Measurements from ENCODE around the gene CALHM4. TPM values are rescaled to one million over a fixed set of nuclear protein-coding genes. Genes with fewer than 3 reads are reported as not detected.
A peak's percentile ranks its signal among the peaks of the same experiment; 100 is the strongest.

CALHM4 gene
- total and polyA plus RNA-seq, 2 of the 4 experiments (the other 2 are of a cell fraction), result 0.07 TPM; not detected in 1

DNA sequence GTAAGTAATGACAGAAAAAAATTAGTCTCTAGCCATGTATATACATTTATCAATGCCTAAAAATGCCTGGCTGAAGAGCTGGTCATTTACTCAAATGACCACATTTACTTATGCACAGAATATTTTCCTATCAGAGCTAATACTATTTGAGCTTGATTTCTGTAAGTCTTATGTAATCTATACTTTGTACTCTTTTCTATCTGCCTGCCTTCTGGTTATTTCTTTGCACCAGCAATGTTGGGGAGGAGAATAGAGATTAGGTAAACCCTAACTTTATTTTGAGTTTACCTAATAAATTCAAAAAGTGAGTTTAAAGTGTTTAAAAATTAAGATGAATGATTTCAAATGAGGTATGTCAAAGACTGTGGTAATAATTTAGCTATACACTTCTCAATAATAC, 38.4 kb upstream of the CALHM4 start:
- in situ Hi-C loops (cut with MboI; ENCODE audit: low sequenced_read_pairs) (no loop called here), intact Hi-C loops (cut with micrococcal nuclease) (no loop called here), dilution Hi-C loops (cut with HindIII; ENCODE audit: low sequenced_read_pairs, unreplicated experiment) (no loop called here)
- Histone ChIP-seq H2BK15ac (ENCODE audit: low read depth, low read length) (no peak overlapping the region), H3K9ac (ENCODE audit: low read depth, low read length) (no peak overlapping the region), H4K20me1 (ENCODE audit: insufficient read depth, low read length) (no peaks in the 10 kb centered on the region), H3K27me3 (ENCODE audit: control insufficient read depth, insufficient read depth, low read length) (no peaks in the 10 kb centered on the region), H2AK9ac (replicated peaks; ENCODE audit: low read depth, low read length, poor library complexity) (no peak overlapping the region), H4K8ac (ENCODE audit: low read depth in 2 of 2, low read length in 2 of 2) (no peak overlapping the region), H3K9me3 (ENCODE audit: control insufficient read depth, insufficient read depth, low read length) (no peaks in the 10 kb centered on the region), H2AFZ (replicated peaks; ENCODE audit: low read length, poor library complexity) (no peak overlapping the region), H3K4me2 (ENCODE audit: low read depth, low read length) (no peak overlapping the region), H2BK20ac (ENCODE audit: low read depth, low read length) (no peak overlapping the region), H2BK120ac (ENCODE audit: low read depth, low read length) (no peak overlapping the region), H3K4me3 (ENCODE audit: insufficient read depth, low read depth, low read length) (no peak overlapping the region), H3K4ac (ENCODE audit: low read depth, low read length) (no peak overlapping the region), H3K18ac (ENCODE audit: low read depth, low read length) (no peak overlapping the region), H4K5ac (ENCODE audit: low read depth, low read length) (no peak overlapping the region), H2AK5ac (ENCODE audit: low read depth, low read length) (no peak overlapping the region), H2BK5ac (ENCODE audit: low read depth, low read length, poor library complexity, severe bottlenecking) (no peak overlapping the region), H3K23ac (ENCODE audit: low read depth, low read length) (no peak overlapping the region), H3K27ac (ENCODE audit: insufficient read depth, low read length) (no peak overlapping the region), H3K36me3 (ENCODE audit: control insufficient read depth, insufficient read depth, low read length) (peaks cover 3% of the 10 kb centered on the region), H3K14ac (replicated peaks; ENCODE audit: low read depth, low read length) (no peak overlapping the region), H3K4me1 (ENCODE audit: control insufficient read depth, insufficient read depth, low read length) (peaks cover 5% of the 10 kb centered on the region), H3K56ac (ENCODE audit: extremely low read depth, insufficient read depth, low read length) (no peak overlapping the region), H3K79me1 (ENCODE audit: low read depth in 1 of 2, low read length in 2 of 2) (peaks cover 30 to 46% of the 10 kb centered on the region in 2 experiments), H4K91ac (ENCODE audit: insufficient read depth, low read depth, low read length) (no peak overlapping the region), H3K9me1 (ENCODE audit: insufficient read depth, low read length) (peaks cover 15% of the 10 kb centered on the region)
- DNase-seq (no peak), ATAC-seq (ENCODE audit: low read depth) (no peak)
- POLR2A ChIA-PET (ENCODE audit: unreplicated experiment), result no interaction called here
- BruUV-seq (replicated peaks), result no TSS peak
- CTCF ChIA-PET, result interaction anchor here (0.7 to 2.3 kb wide), 3 partner anchors 15 to 246 kb away, joined by 3 to 7 read pairs (median 3); no protein-coding TSS in a partner anchor
- 0 out of 2 replicates have a peak, but pooled peaks have one; percentile 21 for TF ChIP-seq CEBPB (IDR thresholded peaks at IDR 0.05; ENCODE audit: low read depth, low read length)
- TF ChIP-seq, protein P1, sequence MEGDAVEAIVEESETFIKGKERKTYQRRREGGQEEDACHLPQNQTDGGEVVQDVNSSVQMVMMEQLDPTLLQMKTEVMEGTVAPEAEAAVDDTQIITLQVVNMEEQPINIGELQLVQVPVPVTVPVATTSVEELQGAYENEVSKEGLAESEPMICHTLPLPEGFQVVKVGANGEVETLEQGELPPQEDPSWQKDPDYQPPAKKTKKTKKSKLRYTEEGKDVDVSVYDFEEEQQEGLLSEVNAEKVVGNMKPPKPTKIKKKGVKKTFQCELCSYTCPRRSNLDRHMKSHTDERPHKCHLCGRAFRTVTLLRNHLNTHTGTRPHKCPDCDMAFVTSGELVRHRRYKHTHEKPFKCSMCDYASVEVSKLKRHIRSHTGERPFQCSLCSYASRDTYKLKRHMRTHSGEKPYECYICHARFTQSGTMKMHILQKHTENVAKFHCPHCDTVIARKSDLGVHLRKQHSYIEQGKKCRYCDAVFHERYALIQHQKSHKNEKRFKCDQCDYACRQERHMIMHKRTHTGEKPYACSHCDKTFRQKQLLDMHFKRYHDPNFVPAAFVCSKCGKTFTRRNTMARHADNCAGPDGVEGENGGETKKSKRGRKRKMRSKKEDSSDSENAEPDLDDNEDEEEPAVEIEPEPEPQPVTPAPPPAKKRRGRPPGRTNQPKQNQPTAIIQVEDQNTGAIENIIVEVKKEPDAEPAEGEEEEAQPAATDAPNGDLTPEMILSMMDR (conservative IDR thresholded peaks at IDR 0.05; ENCODE audit: low read depth, low read length), result no peak
